IMR-90 (cell line): ENCODE data around the gene EDC4. TPM values are rescaled to one million over a fixed set of nuclear protein-coding genes. Genes with fewer than 3 reads are reported as not detected.

Source experiments
- ATAC-seq: fragments of 200-7000 bp; cut with Tn5 transposase; 2 replicates; pipeline ENCODE4 v1.9.1; 2020; ENCODE audit warnings: low read depth, mild to moderate bottlenecking, moderate library complexity
- BruUV-seq: library from RNA; stranded (reverse); fragments of 400-500 nt; replicated peaks from 2 replicates; lab custom pipeline; 2021; lab: Mats Ljungman, UMichigan
- CTCF ChIA-PET: fragments of 300-600 bp; formaldehyde crosslinking; extraction: SDS; loops from one replicate; lab custom pipeline; 2021; ENCODE audit warnings: antibody characterized with exemption; lab: Yijun Ruan, JAX
- POLR2A ChIA-PET: fragments of 300-600 bp; sonication (Branson Sonifier 250); formaldehyde crosslinking; loops from one replicate; lab custom pipeline; 2022; ENCODE audit warnings: antibody characterized with exemption; ENCODE audit not compliant: unreplicated experiment; lab: Charles Lee
- DNase-seq: peaks from one replicate; pipeline ENCODE4 v3.0.0; 2013
- H2AFZ ChIP-seq: replicated peaks from 2 replicates; pipeline ENCODE3; 2013; ENCODE audit warnings: low read length, mild to moderate bottlenecking; ENCODE audit not compliant: poor library complexity
- H2AK5ac ChIP-seq: 2 replicates; pipeline ENCODE4 v1.6.1; 2013; ENCODE audit warnings: low read depth, low read length, inconsistent platforms
- H2AK9ac ChIP-seq: replicated peaks from 2 replicates; pipeline ENCODE3; 2013; ENCODE audit warnings: mild to moderate bottlenecking, low read depth, low read length, moderate library complexity; ENCODE audit not compliant: poor library complexity
- H2BK120ac ChIP-seq: 2 replicates; pipeline ENCODE4 v1.6.1; 2013; ENCODE audit warnings: low read depth, low read length, inconsistent platforms
- H2BK15ac ChIP-seq: 3 replicates; pipeline ENCODE4 v1.6.1; 2013; ENCODE audit warnings: low read depth, low read length, inconsistent platforms
- H2BK20ac ChIP-seq: 2 replicates; pipeline ENCODE4 v1.6.1; 2013; ENCODE audit warnings: low read depth, mild to moderate bottlenecking, inconsistent platforms, low read length, moderate library complexity
- H2BK5ac ChIP-seq: 2 replicates; pipeline ENCODE4 v1.6.1; 2013; ENCODE audit warnings: mild to moderate bottlenecking, low read depth, low read length, inconsistent platforms; ENCODE audit not compliant: poor library complexity, severe bottlenecking
- H3K14ac ChIP-seq: replicated peaks from 2 replicates; pipeline ENCODE4 v1.6.1; 2013; ENCODE audit warnings: low read depth, low read length, inconsistent platforms
- H3K18ac ChIP-seq: 2 replicates; pipeline ENCODE4 v1.6.1; 2013; ENCODE audit warnings: low read depth, low read length, control low read depth
- H3K23ac ChIP-seq: 2 replicates; pipeline ENCODE4 v1.6.1; 2013; ENCODE audit warnings: low read depth, low read length, inconsistent platforms
- H3K27ac ChIP-seq: 2 replicates; pipeline ENCODE4 v1.5.1; 2013; ENCODE audit warnings: mild to moderate bottlenecking, control low read depth, low read length; ENCODE audit not compliant: insufficient read depth
- H3K27me3 ChIP-seq: 2 replicates; pipeline ENCODE4 v1.6.1; 2013; ENCODE audit warnings: low read length; ENCODE audit not compliant: control insufficient read depth, insufficient read depth
- H3K36me3 ChIP-seq: 2 replicates; pipeline ENCODE4 v1.6.1; 2013; ENCODE audit warnings: low read length, mixed read lengths; ENCODE audit not compliant: control insufficient read depth, insufficient read depth
- H3K4ac ChIP-seq: 2 replicates; pipeline ENCODE4 v1.6.1; 2013; ENCODE audit warnings: low read depth, low read length, inconsistent platforms
- H3K4me1 ChIP-seq: 2 replicates; pipeline ENCODE4 v1.6.1; 2013; ENCODE audit warnings: low read length, mixed read lengths; ENCODE audit not compliant: control insufficient read depth, insufficient read depth
- H3K4me2 ChIP-seq: 2 replicates; pipeline ENCODE4 v1.6.1; 2013; ENCODE audit warnings: low read depth, mild to moderate bottlenecking, control low read depth, low read length, moderate library complexity
- H3K4me3 ChIP-seq: 2 replicates; pipeline ENCODE4 v1.5.1; 2013; ENCODE audit warnings: low read depth, mild to moderate bottlenecking, control low read depth, low read length, moderate library complexity; ENCODE audit not compliant: insufficient read depth
- H3K56ac ChIP-seq: 2 replicates; pipeline ENCODE4 v1.6.1; 2013; ENCODE audit warnings: low read length, inconsistent platforms; ENCODE audit not compliant: insufficient read depth; ENCODE audit errors: extremely low read depth
- H3K79me1 ChIP-seq, 2 experiments: 2 replicates each; pipeline ENCODE4 v1.6.1; 2013; ENCODE audit warnings: low read length in 2 of 2, inconsistent platforms in 1 of 2, low read depth in 1 of 2
- H3K9ac ChIP-seq: 2 replicates; pipeline ENCODE4 v1.6.1; 2013; ENCODE audit warnings: low read depth, low read length, control low read depth
- H3K9me1 ChIP-seq: 2 replicates; pipeline ENCODE4 v1.6.1; 2013; ENCODE audit warnings: low read length, inconsistent platforms; ENCODE audit not compliant: insufficient read depth
- H3K9me3 ChIP-seq: 2 replicates; pipeline ENCODE4 v1.6.1; 2013; ENCODE audit warnings: low read length; ENCODE audit not compliant: control insufficient read depth, insufficient read depth
- H4K20me1 ChIP-seq: 2 replicates; pipeline ENCODE4 v1.6.1; 2013; ENCODE audit warnings: low read length, inconsistent platforms; ENCODE audit not compliant: insufficient read depth
- H4K5ac ChIP-seq: 2 replicates; pipeline ENCODE4 v1.6.1; 2013; ENCODE audit warnings: mild to moderate bottlenecking, low read depth, low read length, control low read depth
- H4K8ac ChIP-seq, 2 experiments: 2 replicates each; pipeline ENCODE4 v1.6.1; 2013; ENCODE audit warnings: low read depth in 2 of 2, low read length in 2 of 2, control low read depth in 1 of 2, inconsistent platforms in 1 of 2
- H4K91ac ChIP-seq: 2 replicates; pipeline ENCODE4 v1.6.1; 2013; ENCODE audit warnings: low read depth, low read length, inconsistent platforms; ENCODE audit not compliant: insufficient read depth
- CHD1 ChIP-seq: IDR thresholded peaks from 2 replicates; pipeline ENCODE4 v1.6.1; 2012; ENCODE audit warnings: low read depth, low read length, improper control_type of control experiment
- CTCF ChIP-seq: conservative IDR thresholded peaks from 2 replicates; pipeline ENCODE4 v1.5.1; 2012; ENCODE audit warnings: mild to moderate bottlenecking, low read depth, low read length, improper control_type of control experiment
- MAFK ChIP-seq: IDR thresholded peaks from 2 replicates; pipeline ENCODE4 v1.6.1; 2012; ENCODE audit warnings: low read depth, low read length, improper control_type of control experiment
- MAZ ChIP-seq: IDR thresholded peaks from 2 replicates; pipeline ENCODE4 v1.6.1; 2012; ENCODE audit warnings: low read depth, mild to moderate bottlenecking, low read length, improper control_type of control experiment, moderate library complexity, borderline replicate concordance
- MXI1 ChIP-seq: IDR thresholded peaks from 2 replicates; pipeline ENCODE4 v1.6.1; 2012; ENCODE audit warnings: low read depth, mild to moderate bottlenecking, low read length, moderate library complexity, borderline replicate concordance
- RFX5 ChIP-seq: IDR thresholded peaks from 2 replicates; pipeline ENCODE4 v1.8.0; 2012; ENCODE audit warnings: low read depth, mild to moderate bottlenecking, low read length, moderate library complexity
- SMC3 ChIP-seq: fragments of 150-350 bp; IDR thresholded peaks from 2 replicates; pipeline ENCODE4 v1.6.1; 2016; ENCODE audit warnings: low read depth, mild to moderate bottlenecking, antibody characterized with exemption, low read length, moderate library complexity
- WGBS, 2 experiments: methylation state at CpG; one replicate each; pipeline versions ENCODE4 v1.1.5 to v1.1.7; 2013; ENCODE audit warnings: missing lambda C conversion rate in 2 of 2; ENCODE audit not compliant: insufficient read length in 1 of 2; ENCODE audit errors: extremely low coverage in 2 of 2; 5-methylcytosine and 5-hydroxymethylcytosine counted together
- dilution Hi-C: fragments of 300-500 bp; cut with HindIII; formaldehyde crosslinking; loops from one replicate; pipeline ENCODE4 v1.14.3; 2018; ENCODE audit warnings: low sequenced_read_pairs; ENCODE audit not compliant: unreplicated experiment
- in situ Hi-C: fragments of 300-500 bp; cut with MboI; formaldehyde crosslinking; loops from 3 replicates; pipeline ENCODE4 v1.14.3; 2019; ENCODE audit warnings: low sequenced_read_pairs, inconsistent platforms, mixed read lengths
- intact Hi-C: fragments of 100-400 bp; cut with micrococcal nuclease; formaldehyde crosslinking; loops from 2 replicates; pipeline ENCODE4 v1.10.0; 2022
- polyA plus RNA-seq, 3 experiments: library from polyadenylated mRNA; depleted of rRNA; stranded (reverse); fragments of >200 nt; gene quantifications; 2 replicates each; pipeline ENCODE4 v1.2.3, GENCODE V29; 2012; ENCODE audit warnings: low replicate concordance in 1 of 3
- total RNA-seq: library from RNA; depleted of rRNA; stranded (reverse); fragments of >200 nt; gene quantifications from 2 replicates; pipeline ENCODE4 v1.2.3, GENCODE V29; 2012

EDC4 gene
- total and polyA plus RNA-seq, 2 of the 4 experiments (the other 2 are of a cell fraction) = 33.2 to 64.0 TPM

GRCh38 chr16:67883146-67883871 lies 10.5 kb downstream of the EDC4 start:
- Histone ChIP-seq H4K91ac (no peak overlapping the region), H2BK15ac (no peak overlapping the region), H3K79me1 (peaks cover 0 to 5% of the 10 kb centered on the region in 2 experiments; a peak in 2 of 4 replicates), H3K14ac (no peak overlapping the region), H4K8ac (no peak overlapping the region), H3K9me3 (no peaks in the 10 kb centered on the region), H3K9ac (no peak overlapping the region), H3K27ac (no peak overlapping the region), H2BK20ac (no peak overlapping the region), H2BK120ac (no peak overlapping the region), H3K4me3 (no peak overlapping the region), H3K4ac (no peak overlapping the region), H3K27me3 (no peaks in the 10 kb centered on the region), H3K4me2 (no peak overlapping the region), H3K36me3 (peaks cover 60% of the 10 kb centered on the region), H3K56ac (no peak overlapping the region), H4K20me1 (peaks cover 32% of the 10 kb centered on the region), H3K18ac (no peak overlapping the region), H4K5ac (no peak overlapping the region), H2BK5ac (no peak overlapping the region), H2AK5ac (no peak overlapping the region), H3K9me1 (no peaks in the 10 kb centered on the region), H2AFZ (peak overlapping the region; percentile 38), H2AK9ac (peak overlapping the region; percentile 45), H3K4me1 (peaks cover 4% of the 10 kb centered on the region; the same call in 1 of the 2 replicates), H3K23ac (no peak overlapping the region)
- dilution Hi-C loops = no loop called here
- no peak for TF ChIP-seq RFX5
- no peak for TF ChIP-seq MAZ
- no peak for TF ChIP-seq MAFK
- no peak for TF ChIP-seq CHD1
- no peak for TF ChIP-seq MXI1
- TF ChIP-seq SMC3 = no peak
- no peak for TF ChIP-seq CTCF
- no peak for DNase-seq
- intact Hi-C loops = loop anchor here (1.0 kb wide), 1 partner anchor 45 kb away; no protein-coding TSS in a partner anchor
- no peak for ATAC-seq
- CTCF ChIA-PET = interaction anchor here (0.6 to 1.9 kb wide), 8 partner anchors 8 to 191 kb away, joined by 3 to 14 read pairs (median 4); partner anchors contain the start of gene PSKH1
- POLR2A ChIA-PET = no interaction called here
- 85% methylated on average over 2 of the region's 6 CpGs; no CpG with 5 or more reads in 1 of the 2 experiments for WGBS, 2 experiments
- in situ Hi-C loops = no loop called here
- BruUV-seq = no TSS peak
